Bronchial epithelial cell (primary cell): ENCODE measurements around the gene SULT1C3. TPM values are rescaled to one million over a fixed set of nuclear protein-coding genes. Genes with fewer than 3 reads are reported as not detected.

Experiments used
- DNase-seq: peaks from one replicate; pipeline ENCODE4 v3.0.0-alpha.2; 2010; ENCODE audit warnings: low read depth
- FAIRE-seq: peaks from 2 replicates; lab custom pipeline; 2011; peaks lifted over from hg19 to GRCh38; lab: Jason Lieb, UNC
- H3K27me3 ChIP-seq: 2 replicates; pipeline ENCODE4 v1.5.1; 2011; ENCODE audit warnings: low read length; ENCODE audit not compliant: control insufficient read depth, insufficient read depth
- H3K36me3 ChIP-seq: 2 replicates; pipeline ENCODE4 v1.5.1; 2011; ENCODE audit warnings: low read length; ENCODE audit not compliant: control insufficient read depth, insufficient read depth
- H3K4me3 ChIP-seq: 2 replicates; pipeline ENCODE4 v1.5.1; 2011; ENCODE audit warnings: mild to moderate bottlenecking, low read depth, low read length, control low read depth
- total RNA-seq: library from RNA; depleted of rRNA; stranded (reverse); fragments of >200 nt; gene quantifications from 2 replicates; pipeline ENCODE4 v1.2.1, GENCODE V29; 2014
- TF ChIP-seq, protein P1 (sequence below): IDR thresholded peaks from 2 replicates; pipeline ENCODE4 v1.5.1; 2011; ENCODE audit warnings: mild to moderate bottlenecking, moderate library complexity, low read length, control low read depth, inconsistent platforms; ENCODE audit not compliant: insufficient read depth, severe bottlenecking

The SULT1C3 gene
- total RNA-seq, 1 donor from 2014 or later: not detected

GRCh38 chr2:108253106-108253505 lies 13.3 kb downstream of the SULT1C3 start:
- TF ChIP-seq, protein P1, sequence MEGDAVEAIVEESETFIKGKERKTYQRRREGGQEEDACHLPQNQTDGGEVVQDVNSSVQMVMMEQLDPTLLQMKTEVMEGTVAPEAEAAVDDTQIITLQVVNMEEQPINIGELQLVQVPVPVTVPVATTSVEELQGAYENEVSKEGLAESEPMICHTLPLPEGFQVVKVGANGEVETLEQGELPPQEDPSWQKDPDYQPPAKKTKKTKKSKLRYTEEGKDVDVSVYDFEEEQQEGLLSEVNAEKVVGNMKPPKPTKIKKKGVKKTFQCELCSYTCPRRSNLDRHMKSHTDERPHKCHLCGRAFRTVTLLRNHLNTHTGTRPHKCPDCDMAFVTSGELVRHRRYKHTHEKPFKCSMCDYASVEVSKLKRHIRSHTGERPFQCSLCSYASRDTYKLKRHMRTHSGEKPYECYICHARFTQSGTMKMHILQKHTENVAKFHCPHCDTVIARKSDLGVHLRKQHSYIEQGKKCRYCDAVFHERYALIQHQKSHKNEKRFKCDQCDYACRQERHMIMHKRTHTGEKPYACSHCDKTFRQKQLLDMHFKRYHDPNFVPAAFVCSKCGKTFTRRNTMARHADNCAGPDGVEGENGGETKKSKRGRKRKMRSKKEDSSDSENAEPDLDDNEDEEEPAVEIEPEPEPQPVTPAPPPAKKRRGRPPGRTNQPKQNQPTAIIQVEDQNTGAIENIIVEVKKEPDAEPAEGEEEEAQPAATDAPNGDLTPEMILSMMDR: no peak
- Histone ChIP-seq H3K36me3 (no peaks in the 10 kb centered on the region), H3K4me3 (no peak overlapping the region), H3K27me3 (no peaks in the 10 kb centered on the region)
- no peak for FAIRE-seq
- DNase-seq: no peak

DNA sequence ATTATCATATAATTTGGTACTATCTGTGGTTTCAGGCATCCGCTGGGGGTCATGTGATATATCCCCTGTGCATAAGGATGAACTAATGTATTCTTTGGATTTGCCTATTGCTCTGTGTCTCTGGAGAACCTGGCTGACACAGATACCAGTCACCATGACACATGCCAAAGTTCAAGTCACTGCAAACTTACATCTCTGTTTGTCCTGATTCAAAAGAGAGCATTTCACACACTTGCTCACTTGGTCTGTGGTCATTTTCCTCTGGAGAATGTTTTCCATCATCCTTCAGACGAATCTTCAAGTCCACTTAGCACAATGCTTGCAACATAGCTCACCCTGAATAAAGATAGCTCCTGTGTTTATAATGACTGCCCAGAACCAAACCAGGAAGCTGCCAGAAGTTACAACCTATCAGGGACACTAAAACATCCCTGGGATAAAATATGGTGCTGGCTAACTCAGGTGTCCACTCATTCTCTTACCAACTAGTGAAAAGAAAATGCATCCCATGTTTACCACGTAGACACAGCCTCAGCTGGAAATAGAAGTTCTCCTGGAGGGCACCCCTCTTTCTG lies 18.1 kb downstream of the SULT1C3 start:
- Histone ChIP-seq H3K4me3 (no peak overlapping the region), H3K27me3 (no peaks in the 10 kb centered on the region), H3K36me3 (no peaks in the 10 kb centered on the region)
- FAIRE-seq (no peak), DNase-seq (peak; percentile 69)
- TF ChIP-seq, protein P1: no peak

DNA sequence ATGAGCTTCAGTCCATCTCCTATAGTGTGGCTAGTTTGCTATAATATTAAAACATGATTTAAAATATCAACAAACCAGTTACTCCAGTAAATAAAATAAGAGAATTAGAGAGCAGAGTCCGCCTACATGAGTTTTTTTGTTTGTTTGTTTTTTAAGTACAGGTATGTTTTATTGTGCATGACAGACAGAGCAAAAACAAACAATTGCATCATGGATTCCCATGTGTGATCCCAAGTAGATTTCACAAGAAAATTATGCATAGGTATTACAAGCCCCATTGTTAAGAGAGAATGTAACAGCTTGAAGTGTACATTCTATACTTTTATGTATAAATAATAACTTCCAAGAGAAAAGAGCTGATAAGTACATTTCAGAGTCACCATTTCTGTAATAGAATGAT lies 21.0 kb downstream of the SULT1C3 start:
- FAIRE-seq (no peak), DNase-seq (no peak)
- Histone ChIP-seq H3K36me3 (no peaks in the 10 kb centered on the region), H3K4me3 (no peak overlapping the region), H3K27me3 (no peaks in the 10 kb centered on the region)
- TF ChIP-seq, protein P1: no peak

- DNase-seq: no peak
- TF ChIP-seq, protein P1: no peak
- no peak for FAIRE-seq
Observed at GRCh38 chr2:108262036-108262435, 22.3 kb downstream of the SULT1C3 start.

GRCh38 chr2:108263401-108263800 lies 23.6 kb downstream of the SULT1C3 start:
- FAIRE-seq: no peak
- no peak for DNase-seq
- Histone ChIP-seq H3K36me3 (no peaks in the 10 kb centered on the region), H3K4me3 (no peak overlapping the region), H3K27me3 (no peaks in the 10 kb centered on the region)
- TF ChIP-seq, protein P1: no peak

More at GRCh38 chr2:108262036-108262435, 22.3 kb downstream of the SULT1C3 start:
- Histone ChIP-seq H3K36me3 (no peaks in the 10 kb centered on the region), H3K27me3 (no peaks in the 10 kb centered on the region), H3K4me3 (no peak overlapping the region)

DNA sequence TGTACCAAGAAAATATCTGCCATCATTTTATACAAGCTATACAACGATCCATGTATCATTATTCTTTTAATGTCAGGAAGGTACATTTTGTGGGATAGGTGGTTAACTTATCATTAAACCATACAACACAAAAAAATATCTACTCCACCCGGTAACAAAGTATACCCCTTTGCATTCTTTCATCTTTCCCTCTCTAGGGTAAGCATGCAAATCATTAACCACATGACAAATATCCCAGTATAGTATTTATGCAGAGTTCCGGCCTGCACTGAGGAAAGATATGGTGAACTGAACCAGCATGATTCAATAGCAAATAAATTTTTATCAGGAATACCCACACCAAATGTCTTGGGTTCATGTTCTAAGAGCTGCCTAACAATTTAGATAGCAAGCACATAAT lies 26.4 kb downstream of the SULT1C3 start:
- TF ChIP-seq, protein P1: no peak
- no peak for DNase-seq
- FAIRE-seq: no peak

More for the DNA sequence above, 26.4 kb downstream of the SULT1C3 start:
- Histone ChIP-seq H3K36me3 (no peaks in the 10 kb centered on the region), H3K4me3 (no peak overlapping the region), H3K27me3 (no peaks in the 10 kb centered on the region)
